ENCODE measurements around the gene CCL3. TPM values are rescaled to one million over a fixed set of nuclear protein-coding genes. Genes with fewer than 3 reads are reported as not detected.

Gene CCL3
- polyA plus RNA-seq, 1 donor (not counting 4 experiments of a cell fraction or from before 2014, with no cell fraction given): not detected

GRCh38 chr17:36057911-36058310, 32.0 kb downstream of the CCL3 start:
- H3K9me1 ChIP-seq (ENCODE audit: control insufficient read depth, extremely low read depth, insufficient read depth, low read length): no peaks in the 10 kb centered on the region
- H3K27me3 ChIP-seq (ENCODE audit: control insufficient read depth, extremely low read depth, insufficient read depth, low read length): no peaks in the 10 kb centered on the region
- no peak for DNase-seq (ENCODE audit: low read depth, low spot score)
- no peaks in the 10 kb centered on the region for H4K20me1 ChIP-seq (ENCODE audit: control insufficient read depth, extremely low read depth, insufficient read depth, low read length)
- H3K4me2 ChIP-seq (ENCODE audit: control insufficient read depth, extremely low read depth, insufficient read depth, low read depth, low read length): no peak overlapping the region
- no peak for FAIRE-seq
- H3K4me1 ChIP-seq (ENCODE audit: control insufficient read depth, extremely low read depth, insufficient read depth, low read length): no peaks in the 10 kb centered on the region
- H3K4me3 ChIP-seq (ENCODE audit: control insufficient read depth in 2 of 3, extremely low read depth in 1 of 3, insufficient read depth in 2 of 3, low read depth in 1 of 3, low read length in 3 of 3): no peak overlapping the region
- no peak overlapping the region for H2AFZ ChIP-seq (ENCODE audit: control insufficient read depth, low read length)
- dilution Hi-C loops (cut with MboI; ENCODE audit: extremely low pct_ligation_motif_present, low sequenced_read_pairs): no loop called here
- no peaks in the 10 kb centered on the region for H3K36me3 ChIP-seq (ENCODE audit: control insufficient read depth in 2 of 2, extremely low read depth in 1 of 2, insufficient read depth in 2 of 2, low read length in 2 of 2)
- H3K9ac ChIP-seq (ENCODE audit: control insufficient read depth, extremely low read depth, insufficient read depth, low read length): no peak overlapping the region
- no peak overlapping the region for H3K27ac ChIP-seq (ENCODE audit: control insufficient read depth, insufficient read depth, low read length)
- TF ChIP-seq CTCF (optimal IDR thresholded peaks at IDR 0.05 in 1 of 3, IDR thresholded peaks at IDR 0.05 in 1 of 3, conservative IDR thresholded peaks at IDR 0.05 in 1 of 3; ENCODE audit: extremely low read depth in 1 of 3, insufficient read depth in 2 of 3, low read length in 3 of 3) (no peak), EZH2 (IDR thresholded peaks at IDR 0.05; ENCODE audit: low read length) (no peak)
- H3K79me2 ChIP-seq (ENCODE audit: control insufficient read depth, insufficient read depth, low read length): no peaks in the 10 kb centered on the region
- no peaks in the 10 kb centered on the region for H3K9me3 ChIP-seq (ENCODE audit: control insufficient read depth, low read depth, low read length)

- no peak overlapping the region for H3K9ac ChIP-seq (ENCODE audit: control insufficient read depth, extremely low read depth, insufficient read depth, low read length)
- H3K4me2 ChIP-seq (ENCODE audit: control insufficient read depth, extremely low read depth, insufficient read depth, low read depth, low read length): no peak overlapping the region
- no peaks in the 10 kb centered on the region for H3K9me3 ChIP-seq (ENCODE audit: control insufficient read depth, low read depth, low read length)
- H3K27ac ChIP-seq (ENCODE audit: control insufficient read depth, insufficient read depth, low read length): no peak overlapping the region
- H4K20me1 ChIP-seq (ENCODE audit: control insufficient read depth, extremely low read depth, insufficient read depth, low read length): no peaks in the 10 kb centered on the region
- H3K79me2 ChIP-seq (ENCODE audit: control insufficient read depth, insufficient read depth, low read length): no peaks in the 10 kb centered on the region
- H3K4me3 ChIP-seq (ENCODE audit: control insufficient read depth in 2 of 3, extremely low read depth in 1 of 3, insufficient read depth in 2 of 3, low read depth in 1 of 3, low read length in 3 of 3): no peak overlapping the region
- dilution Hi-C loops (cut with MboI; ENCODE audit: extremely low pct_ligation_motif_present, low sequenced_read_pairs): no loop called here
- H2AFZ ChIP-seq (ENCODE audit: control insufficient read depth, low read length): no peak overlapping the region
- DNase-seq (ENCODE audit: low read depth, low spot score) (no peak), FAIRE-seq (no peak)
- TF ChIP-seq EZH2 (IDR thresholded peaks at IDR 0.05; ENCODE audit: low read length) (no peak), CTCF (optimal IDR thresholded peaks at IDR 0.05 in 1 of 3, IDR thresholded peaks at IDR 0.05 in 1 of 3, conservative IDR thresholded peaks at IDR 0.05 in 1 of 3; ENCODE audit: extremely low read depth in 1 of 3, insufficient read depth in 2 of 3, low read length in 3 of 3) (no peak)
- H3K4me1 ChIP-seq (ENCODE audit: control insufficient read depth, extremely low read depth, insufficient read depth, low read length): no peaks in the 10 kb centered on the region
- H3K9me1 ChIP-seq (ENCODE audit: control insufficient read depth, extremely low read depth, insufficient read depth, low read length): no peaks in the 10 kb centered on the region
- no peaks in the 10 kb centered on the region for H3K27me3 ChIP-seq (ENCODE audit: control insufficient read depth, extremely low read depth, insufficient read depth, low read length)
- no peaks in the 10 kb centered on the region for H3K36me3 ChIP-seq (ENCODE audit: control insufficient read depth in 2 of 2, extremely low read depth in 1 of 2, insufficient read depth in 2 of 2, low read length in 2 of 2)
These were observed 33.9 kb downstream of the CCL3 start for GRCh38 chr17:36055921-36056520.

Data from keratinocyte (primary cell).